HuH-7.5 (cell line): ENCODE measurements around the gene MSH2.
"Not testable (repeated sequence)": the region's sequence is repeated elsewhere in the genome, so short reads cannot be mapped to it uniquely, and the experiment has no call there.

Experiments used
- DNase-seq: peaks from one replicate; pipeline ENCODE4 v3.0.0; 2011; ENCODE audit warnings: low spot score

Gene MSH2

DNA sequence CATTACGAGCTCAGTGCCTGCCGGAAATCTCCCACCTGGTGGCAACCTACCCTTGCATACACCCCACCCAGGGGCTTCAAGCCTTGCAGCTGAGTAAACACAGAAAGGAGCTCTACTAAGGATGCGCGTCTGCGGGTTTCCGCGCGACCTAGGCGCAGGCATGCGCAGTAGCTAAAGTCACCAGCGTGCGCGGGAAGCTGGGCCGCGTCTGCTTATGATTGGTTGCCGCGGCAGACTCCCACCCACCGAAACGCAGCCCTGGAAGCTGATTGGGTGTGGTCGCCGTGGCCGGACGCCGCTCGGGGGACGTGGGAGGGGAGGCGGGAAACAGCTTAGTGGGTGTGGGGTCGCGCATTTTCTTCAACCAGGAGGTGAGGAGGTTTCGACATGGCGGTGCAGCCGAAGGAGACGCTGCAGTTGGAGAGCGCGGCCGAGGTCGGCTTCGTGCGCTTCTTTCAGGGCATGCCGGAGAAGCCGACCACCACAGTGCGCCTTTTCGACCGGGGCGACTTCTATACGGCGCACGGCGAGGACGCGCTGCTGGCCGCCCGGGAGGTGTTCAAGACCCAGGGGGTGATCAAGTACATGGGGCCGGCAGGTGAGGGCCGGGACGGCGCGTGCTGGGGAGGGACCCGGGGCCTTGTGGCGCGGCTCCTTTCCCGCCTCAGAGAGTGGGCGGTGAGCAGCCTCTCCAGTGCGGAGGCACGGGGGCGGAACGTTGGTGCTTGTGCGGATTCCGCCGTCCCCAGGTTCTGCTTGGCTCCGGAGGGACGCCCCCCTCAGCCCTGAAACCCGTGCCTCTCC lies at the start of gene MSH2:
Gene MSH2, plus strand, starts transcription at position 352 of the 804 bp plus-strand sequence. Its CDS starts 36 bp downstream, at position 388.
- peak; percentile 92 for DNase-seq

DNA sequence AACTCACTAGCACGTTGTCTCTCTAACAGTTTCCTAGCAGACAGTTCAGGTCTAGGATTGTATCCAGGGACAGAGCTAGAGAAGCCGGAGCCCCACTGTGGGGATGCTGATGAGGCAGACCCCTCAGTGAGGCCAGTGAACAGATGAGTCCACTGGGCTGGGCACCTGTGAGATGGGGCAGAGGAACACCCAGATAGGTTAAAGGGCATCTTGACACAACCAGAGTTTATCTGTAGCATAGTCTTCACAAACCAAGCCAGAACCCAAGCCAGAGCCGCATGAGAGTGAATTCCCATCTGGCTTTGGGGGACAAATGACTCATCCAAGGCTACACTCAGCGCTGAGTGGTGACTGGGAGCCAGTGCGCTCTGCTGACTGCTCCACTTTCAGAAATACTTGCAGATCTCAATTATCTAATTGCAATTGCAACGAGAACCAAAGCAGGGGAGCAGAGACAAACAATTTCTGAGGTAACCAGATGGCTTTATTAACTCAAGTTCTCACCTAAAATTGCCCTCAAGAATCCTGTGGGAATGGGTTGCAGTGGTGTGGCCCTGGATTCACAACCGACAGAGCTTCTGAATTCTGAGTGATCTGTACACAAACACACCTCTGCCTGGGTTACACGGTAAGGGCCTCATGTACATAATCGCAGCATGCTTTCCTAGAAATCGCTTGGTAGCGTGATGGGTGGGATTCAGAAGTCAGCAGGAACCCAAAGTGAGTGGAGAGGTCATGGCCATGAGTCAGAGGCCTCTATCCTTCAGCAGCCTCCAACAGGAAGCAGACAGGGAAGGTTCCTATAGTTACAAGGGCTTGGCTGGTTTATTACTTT lies 48.7 kb upstream of the MSH2 start:
- no peak for DNase-seq

DNA sequence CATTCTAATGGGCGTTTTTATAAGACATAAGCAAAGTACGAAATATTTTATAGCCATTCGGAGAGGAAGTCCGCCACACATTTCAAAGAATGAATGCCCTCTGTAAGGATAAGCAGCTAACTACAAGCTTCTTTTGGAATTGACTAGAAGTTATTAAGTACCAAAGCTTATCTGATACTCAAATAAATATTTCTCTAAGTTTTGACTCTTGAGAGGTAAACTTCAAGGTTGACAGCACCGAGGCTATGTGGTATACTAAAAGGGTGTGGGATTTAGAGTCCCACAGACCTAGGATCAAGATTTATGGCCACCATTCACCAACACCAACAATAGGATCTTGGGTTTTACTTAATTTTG lies 48.1 kb upstream of the MSH2 start:
- no peak for DNase-seq

DNA sequence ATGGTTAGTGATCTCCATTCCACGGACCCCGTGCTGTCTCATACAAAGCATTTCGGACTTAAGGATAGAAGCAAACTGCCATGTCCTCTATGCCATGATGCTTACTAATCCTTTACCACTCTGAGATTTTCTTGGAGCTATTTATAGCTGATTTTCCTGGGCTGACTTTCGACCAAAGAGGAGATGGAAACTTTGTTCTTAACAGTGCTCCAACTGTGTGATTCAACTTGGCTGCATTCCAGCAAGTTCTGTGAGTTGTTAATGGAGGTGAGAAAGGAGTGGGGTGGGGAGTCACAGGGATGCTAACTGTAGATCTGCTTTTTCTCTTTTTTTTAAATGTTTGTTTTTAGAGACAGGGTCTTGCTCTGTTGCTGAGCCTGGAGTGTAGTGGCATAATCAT lies 45.5 kb upstream of the MSH2 start:
- no peak for DNase-seq

DNA sequence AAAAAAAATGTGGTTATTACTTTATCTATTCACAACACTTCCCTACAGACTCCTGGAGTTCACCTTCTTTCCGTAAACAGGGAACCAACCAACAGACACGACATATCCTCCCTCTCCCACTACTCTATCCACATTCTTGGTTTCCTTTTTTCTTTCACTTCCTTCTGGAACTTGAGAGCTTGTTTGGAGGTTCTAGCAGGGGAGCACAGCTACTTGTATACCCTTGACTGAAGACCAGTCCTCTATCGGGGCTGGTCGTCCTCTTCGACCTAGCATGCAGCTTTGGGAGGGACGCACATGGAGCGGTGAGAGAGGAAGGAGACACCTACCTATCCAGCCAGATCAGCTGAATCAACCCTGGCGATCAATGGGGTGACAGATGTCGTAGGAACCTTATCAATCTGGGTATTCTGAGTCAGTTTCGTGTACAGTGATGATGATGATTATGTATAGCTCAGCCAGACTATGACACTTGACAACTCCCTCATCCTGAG lies 43.5 kb upstream of the MSH2 start:
- no peak for DNase-seq

DNA sequence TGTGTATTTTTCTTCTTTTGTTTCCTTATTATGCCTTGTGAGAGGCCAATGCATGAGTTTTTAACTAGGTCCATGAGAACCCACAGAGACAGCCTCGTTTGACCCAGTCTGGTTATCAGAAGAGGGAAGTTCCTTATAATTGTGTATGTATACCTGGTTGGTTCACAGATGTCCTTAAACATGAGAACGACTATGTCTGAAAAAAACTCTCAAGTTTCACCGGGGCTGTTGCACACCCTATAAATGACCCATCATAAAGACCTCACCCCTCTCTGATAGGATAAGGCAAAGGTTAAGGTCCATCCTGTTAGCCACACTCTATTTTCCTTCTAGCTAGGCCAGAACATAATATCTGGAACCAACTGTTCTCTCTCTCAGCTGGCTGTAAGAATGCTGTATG lies 42.7 kb upstream of the MSH2 start:
- no peak for DNase-seq

DNA sequence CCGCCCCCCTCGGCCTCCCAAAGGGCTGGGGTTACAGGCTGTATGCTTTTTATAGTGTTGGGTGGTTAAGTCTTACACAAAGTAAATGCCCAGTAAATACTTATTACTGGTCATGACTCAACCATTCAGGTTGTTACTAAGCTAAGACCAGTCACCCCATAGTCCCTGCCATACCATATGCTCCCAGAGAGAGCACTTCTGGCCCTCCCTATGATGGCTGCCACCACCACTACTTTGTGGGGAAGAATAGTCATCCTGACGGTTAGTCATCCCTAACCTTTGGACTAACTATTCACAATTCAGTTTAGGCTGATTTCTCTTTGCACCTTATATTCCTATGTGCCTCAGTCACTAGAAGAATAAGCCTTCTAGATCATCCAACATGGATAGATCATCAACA lies 42.0 kb upstream of the MSH2 start:
- DNase-seq, result no peak

DNA sequence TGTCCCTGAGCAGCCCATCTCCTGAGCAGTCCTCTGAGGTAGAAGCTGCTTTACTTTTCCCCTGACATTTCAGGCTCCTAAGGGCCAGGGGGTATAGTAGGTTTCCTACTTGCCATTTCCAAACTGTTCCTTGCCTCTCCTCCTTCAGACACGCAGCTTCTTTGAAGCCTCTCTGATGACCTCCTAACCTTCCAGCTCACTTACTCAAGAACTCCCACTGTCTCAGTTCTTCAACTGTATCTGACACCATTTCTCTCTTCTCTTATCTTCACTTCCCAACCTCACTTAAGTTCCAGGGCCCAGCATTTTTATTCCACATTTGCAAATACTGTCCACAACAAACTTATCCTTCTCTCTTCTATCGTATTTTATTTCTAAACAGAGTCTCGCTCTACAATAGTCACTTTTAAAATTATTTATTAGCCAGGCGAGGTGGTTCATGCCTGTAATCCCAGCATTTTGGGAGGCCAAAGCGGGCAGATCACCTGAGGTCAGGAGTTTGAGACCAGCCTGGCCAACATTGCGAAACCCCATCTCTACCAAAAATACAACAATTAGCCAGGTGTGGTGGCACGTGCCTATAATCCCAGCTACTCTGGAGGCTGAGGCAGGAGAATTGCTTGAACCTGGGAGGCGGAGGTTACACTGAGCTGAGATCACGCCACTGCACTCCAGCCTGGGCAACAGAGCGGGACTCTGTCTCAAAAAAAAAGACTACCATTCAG lies 41.3 kb upstream of the MSH2 start:
- not testable (repeated sequence) for DNase-seq

DNA sequence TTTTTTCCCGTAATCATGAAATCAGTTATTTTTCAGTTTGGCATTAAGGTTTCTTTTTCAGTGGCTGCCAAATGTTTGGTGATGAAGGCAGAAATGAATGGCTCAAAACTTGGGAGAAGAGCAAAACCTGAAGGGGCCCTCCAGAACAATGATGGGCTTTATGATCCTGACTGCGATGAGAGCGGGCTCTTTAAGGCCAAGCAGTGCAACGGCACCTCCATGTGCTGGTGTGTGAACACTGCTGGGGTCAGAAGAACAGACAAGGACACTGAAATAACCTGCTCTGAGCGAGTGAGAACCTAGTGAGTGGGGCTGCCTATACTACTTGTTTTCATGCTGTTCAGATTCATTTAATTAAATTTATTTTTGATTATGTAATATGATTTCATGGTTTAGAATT lies 29.2 kb upstream of the MSH2 start:
- peak; percentile 24 for DNase-seq

DNA sequence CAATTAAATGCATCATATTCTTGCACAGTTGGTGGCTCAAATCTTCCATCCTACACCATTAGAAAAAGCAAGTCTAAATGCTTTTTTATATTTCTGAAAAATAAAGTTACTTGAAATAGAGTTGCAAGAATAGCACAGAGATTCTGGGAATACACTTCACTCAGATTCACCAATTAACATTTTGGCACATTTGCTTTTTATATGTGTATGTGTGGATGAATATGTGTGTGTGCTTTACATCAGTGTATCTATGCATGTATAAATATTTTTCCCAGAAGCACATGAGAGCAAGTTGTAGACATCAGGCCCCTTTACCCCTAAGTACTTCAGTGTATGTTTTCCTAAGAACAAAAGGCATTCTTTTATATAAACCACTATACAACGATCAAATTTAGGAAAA lies 27.6 kb upstream of the MSH2 start:
- no peak for DNase-seq

DNA sequence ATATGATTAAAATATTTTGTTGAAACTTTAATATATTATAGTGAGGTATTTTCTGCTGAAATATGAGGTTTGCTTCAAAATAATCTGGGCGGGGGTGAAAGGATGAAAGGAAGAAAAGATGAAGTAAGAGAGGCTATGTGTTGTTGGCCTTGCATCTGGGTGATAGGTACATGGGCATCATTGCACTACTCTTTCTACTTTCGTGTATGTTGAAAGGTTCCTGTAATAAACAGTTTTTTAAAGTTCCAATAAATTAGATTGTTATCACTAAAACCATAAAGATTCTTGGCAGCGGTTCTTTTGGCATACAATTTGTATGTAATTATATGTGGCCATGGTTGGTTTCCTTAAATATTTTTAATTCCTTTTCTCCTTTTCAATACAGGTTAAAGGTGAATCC lies 23.6 kb upstream of the MSH2 start:
- DNase-seq, result no peak

DNA sequence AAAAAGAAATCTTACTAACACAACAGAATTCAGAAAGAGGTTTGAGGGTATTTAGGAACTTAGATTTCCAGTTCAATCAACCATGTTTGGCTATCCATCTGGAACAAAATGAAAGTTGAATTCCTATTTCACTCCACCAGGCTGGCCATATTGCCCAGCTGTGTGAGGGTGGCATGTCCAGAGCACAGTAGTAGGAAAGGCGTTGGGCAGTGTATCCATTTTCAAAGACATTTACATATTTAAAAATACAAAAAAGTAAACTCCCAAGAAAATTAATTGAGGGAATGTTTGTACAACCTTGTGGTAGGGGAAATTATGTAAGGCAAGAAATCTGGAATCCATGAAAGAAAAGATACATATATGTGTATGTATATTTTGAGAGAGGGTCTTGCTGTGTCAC lies 21.5 kb upstream of the MSH2 start:
- DNase-seq, result no peak

DNA sequence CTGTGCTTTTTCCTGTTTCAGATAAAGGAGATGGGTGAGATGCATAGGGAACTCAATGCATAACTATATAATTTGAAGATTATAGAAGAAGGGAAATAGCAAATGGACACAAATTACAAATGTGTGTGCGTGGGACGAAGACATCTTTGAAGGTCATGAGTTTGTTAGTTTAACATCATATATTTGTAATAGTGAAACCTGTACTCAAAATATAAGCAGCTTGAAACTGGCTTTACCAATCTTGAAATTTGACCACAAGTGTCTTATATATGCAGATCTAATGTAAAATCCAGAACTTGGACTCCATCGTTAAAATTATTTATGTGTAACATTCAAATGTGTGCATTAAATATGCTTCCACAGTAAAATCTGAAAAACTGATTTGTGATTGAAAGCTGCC lies 16.4 kb upstream of the MSH2 start:
- DNase-seq, result no peak

DNA sequence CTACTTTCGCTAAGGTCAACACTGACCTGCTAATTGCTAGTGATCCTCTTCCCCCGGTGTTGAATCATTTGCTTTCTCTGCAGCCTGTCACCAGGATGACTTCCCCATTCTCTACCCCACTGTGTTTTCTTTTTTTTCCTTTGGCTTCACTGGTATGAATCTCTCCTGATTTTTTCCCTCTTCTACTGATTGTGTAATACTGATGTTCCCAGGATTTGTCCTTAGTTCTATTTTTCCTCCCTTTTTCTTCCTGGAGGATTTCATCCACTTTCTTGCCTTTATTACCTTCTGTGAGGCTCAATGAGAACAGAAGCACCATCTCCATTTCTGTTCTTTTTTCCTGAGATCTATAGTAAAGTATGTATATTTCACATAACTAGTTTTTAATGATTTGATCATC lies 14.1 kb upstream of the MSH2 start:
- no peak for DNase-seq

DNA sequence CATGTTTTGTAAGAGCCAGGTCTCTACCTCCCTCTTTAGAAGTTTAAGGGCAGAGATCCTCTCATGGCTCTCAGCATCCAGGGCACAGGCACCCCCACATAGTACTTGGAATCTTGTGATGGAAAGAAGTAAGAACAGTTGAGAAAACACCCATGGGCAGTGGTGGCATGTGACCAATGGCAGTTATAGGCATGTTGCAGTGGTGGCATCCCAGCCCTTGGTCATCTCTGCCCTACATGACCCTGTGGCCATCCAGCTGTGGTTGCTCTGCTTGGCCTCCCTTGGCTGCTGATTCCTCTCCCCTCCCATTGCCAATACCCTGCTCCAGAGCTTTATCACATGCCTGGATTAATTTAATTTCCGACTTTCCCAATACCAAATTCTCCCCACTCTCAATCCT lies 13.3 kb upstream of the MSH2 start:
- no peak for DNase-seq

DNA sequence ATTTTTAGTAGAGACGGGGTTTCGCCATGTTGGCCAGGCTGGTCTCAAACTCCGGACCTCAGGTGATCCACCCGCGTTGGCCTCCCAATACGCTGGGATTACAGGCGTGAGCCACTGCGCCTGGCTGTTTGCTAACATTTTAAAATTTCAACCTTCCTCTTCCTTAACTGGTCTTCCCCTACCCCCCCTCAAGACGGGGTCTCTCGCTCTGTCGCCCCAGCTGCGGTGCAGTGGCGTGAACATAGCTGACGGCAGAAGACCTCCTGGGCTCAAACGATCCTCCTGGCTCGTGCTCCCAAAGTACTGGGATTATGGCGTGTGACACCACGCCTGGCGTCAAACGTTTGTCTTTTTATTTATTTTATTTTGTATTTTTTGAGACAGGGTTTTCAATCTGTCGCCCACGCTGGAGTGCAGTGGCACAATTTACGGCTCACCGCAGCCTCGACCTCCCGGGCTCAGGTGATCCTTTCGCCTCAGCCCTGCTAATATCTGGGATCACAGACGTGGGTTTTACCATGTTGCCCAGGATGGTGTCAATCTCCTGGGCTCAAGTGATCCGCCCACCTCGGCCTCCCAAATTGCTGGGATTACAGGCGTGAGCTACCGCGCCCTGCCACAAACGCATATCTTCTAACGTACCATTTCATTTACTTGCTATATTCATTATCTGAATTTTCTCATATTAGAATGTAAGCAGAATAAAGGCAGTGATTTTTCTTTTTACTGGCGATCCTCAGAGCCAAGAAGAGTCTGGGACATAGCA lies 984 bp upstream of the MSH2 start:
- no peak for DNase-seq

DNA sequence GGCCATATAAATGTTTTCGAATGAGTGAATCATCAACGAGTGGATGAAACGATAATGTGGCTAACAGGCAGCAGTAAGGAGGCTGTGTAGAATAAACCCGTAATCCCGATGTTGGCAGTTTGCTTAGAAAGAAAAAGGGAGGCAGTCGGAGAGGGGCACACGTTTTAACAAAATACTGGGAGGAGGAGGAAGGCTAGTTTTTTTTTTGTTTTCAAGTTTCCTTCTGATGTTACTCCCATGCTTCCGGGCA lies 476 bp upstream of the MSH2 start:
- no peak for DNase-seq

DNA sequence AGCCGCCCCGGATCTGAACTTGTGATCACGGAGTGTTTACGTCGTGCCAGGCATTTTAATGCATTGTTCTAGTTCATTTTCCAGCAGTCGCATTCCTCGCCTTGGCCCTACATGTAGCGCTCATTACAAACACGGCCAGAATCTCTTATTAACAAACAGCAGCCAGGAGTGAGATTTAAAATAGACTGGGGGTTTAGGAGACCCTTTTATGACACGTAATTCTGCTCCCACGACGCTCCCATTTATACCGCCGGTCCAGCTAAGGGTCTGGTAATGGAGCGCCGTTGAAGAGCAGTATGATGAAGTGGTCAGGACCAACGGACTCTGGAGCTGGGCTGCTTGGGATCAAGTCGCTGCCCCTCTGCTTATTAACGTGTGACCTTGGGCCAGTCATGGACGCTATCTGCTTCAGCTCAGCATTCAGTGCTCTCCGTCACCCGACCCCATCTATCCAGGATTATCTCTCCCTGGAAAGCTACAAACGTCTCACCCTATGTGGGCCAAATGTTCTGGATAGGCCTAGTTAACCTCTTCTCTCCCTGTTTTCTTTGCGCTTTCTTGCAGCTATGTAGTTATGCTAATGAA lies 745 bp downstream of the MSH2 start:
- peak; percentile 11 for DNase-seq

DNA sequence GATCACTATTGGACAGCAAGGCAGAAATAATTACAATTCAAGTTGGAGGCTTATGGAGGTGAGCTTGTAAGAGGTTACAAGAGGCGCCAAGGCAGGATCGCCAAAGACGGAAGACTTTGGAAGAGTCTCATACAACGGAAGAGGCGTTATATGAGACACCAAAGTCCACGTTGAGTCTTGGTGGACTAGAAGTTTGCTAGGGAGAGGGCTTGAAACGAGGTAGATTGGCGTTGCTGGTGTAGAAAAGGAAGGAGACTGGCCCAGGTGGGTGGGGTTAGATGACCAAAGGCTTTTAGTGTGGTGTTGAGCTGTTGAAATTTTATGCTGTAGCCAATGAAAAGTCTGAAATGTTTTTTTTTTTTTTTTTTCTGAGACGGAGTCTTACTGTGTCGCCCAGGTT lies 1.4 kb downstream of the MSH2 start:
- DNase-seq, result no peak

DNA sequence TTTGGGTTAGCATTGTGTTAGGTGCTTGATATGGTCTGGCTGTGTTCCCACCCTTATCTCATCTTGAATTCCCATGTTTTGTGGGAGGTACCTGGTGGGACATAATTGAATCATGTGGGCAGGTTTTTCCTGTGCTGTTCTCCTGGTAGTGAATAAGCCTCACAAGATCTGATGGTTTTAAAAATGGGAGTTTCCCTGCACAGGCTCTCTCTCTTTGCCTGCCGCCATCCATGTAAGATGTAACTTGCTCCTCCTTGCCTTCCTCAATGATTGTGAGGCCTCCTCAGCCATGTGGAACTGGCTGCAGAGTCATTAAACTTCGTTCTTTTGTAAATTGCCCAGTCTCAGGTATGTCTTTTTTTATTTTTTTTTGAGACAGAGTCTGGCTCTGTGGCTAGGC lies 2.8 kb downstream of the MSH2 start:
- no peak for DNase-seq

DNA sequence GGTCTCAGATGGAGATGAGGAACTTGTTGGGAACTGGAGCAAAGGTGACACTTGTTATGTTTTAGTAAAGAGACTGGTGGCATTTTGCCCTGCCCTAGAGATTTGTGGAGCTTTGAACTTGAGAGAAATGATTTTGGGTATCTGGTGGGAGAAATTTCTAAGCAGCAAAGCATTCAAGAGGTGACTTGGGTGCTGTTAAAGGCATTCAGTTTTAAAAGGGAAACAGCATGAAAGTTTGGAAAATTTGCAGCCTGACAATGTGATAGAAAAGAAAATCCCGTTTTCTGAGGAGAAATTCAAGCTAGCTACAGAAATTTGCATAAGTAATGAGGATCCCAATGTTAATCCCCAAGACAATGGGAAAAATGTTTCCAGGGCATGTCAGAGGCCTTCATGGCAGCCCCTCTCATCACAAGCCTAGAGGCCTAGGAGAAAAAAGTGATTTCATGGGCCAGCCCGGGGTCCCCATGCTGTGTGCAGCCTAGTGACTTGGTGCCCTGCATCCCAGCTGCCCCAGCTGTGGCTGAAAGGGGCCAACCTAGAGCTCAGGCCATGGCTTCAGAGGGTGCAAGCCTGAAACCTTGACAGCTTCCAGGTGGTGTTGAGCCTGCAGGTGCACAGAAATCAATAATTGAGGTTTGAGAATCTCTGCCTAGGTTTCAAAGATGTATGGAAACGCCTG lies 3.8 kb downstream of the MSH2 start:
- not testable (repeated sequence) for DNase-seq
